ENCODE results near the gene SLC25A27.
"Not testable (repeated sequence)": the region's sequence is repeated elsewhere in the genome, so short reads cannot be mapped to it uniquely, and the experiment has no call there.

Gene SLC25A27, protein sequence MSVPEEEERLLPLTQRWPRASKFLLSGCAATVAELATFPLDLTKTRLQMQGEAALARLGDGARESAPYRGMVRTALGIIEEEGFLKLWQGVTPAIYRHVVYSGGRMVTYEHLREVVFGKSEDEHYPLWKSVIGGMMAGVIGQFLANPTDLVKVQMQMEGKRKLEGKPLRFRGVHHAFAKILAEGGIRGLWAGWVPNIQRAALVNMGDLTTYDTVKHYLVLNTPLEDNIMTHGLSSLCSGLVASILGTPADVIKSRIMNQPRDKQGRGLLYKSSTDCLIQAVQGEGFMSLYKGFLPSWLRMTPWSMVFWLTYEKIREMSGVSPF

DNA sequence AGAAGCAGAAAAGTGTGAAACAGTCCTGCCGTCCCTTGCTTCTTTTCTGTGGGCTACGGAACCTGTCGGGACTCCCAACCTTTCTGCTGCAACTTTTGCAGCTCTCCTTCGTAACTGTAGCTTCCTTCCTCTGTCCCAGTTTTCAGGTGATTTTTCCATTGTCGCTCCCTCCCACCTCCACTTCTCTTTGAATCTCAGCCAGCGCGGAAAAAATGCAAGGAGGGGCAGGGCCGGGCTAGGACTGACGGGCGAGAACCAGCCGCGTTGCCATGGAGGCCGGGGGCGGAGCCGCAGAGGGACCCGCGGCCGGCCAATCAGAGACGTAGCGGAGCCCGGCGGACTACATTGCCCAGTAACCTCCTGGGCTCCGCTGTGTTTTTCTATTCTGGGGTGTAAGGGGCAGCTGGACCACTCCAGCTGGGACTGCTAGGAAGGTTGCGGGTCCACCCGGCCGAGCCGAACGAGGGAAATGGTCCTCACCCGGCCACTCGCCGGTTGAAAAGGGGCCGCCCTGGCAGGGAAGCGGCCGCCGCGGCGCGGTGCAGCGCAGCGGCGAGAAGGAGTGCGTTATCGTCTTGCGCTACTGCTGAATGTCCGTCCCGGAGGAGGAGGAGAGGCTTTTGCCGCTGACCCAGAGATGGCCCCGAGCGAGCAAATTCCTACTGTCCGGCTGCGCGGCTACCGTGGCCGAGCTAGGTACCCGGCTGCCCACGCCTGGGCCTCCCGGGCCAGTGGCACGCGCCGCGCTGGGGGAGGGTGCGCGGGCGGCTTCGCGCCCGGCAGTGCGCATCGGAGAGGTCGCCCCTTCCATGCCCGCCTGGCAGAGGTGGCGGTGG lies at the start of gene SLC25A27, which contains the start of gene CYP39A1:
Gene SLC25A27, plus strand, starts transcription at position 373 of the 836 bp plus-strand sequence. Its CDS starts 218 bp downstream, at position 591.
Gene CYP39A1, minus strand, starts transcription at position 216 of the 836 bp plus-strand sequence. CDS start 236 bp downstream, outside the sequence.
- DNase-seq (ENCODE audit: low read depth): no peak

DNA sequence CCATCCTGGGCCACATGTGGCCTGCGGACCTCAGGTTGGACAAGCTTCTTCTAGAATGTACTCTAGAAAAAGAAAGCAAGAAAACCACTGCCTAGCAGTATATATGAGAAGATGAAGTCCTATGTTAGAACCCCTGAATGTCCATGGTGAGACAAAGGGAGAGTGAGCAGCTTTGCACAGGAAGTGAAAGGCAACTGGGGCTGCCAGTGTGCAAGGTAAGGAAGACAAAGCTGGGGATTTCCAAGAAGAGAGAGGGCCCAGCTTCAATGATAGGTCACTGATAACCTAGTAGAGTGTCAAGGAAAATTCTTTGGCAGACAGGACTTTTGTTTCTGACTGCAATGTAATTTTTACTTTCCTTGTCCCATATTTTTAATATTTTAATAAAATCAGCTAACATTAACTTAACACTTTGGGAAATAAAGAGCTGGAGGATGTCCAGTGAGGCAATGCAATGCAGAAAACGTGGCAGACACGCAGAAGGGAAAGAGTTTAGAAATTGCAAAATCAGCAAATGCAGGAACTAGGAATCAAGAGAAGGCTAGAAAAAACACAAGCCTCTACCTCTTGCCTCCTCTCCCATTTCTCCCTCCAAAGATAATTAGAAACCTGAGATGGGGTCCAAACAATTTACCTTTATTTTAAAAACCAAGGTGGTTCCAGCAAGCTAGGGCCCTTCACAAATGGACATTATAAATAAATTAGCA lies 47.5 kb upstream of the SLC25A27 start:
- DNase-seq (ENCODE audit: low read depth): no peak

DNA sequence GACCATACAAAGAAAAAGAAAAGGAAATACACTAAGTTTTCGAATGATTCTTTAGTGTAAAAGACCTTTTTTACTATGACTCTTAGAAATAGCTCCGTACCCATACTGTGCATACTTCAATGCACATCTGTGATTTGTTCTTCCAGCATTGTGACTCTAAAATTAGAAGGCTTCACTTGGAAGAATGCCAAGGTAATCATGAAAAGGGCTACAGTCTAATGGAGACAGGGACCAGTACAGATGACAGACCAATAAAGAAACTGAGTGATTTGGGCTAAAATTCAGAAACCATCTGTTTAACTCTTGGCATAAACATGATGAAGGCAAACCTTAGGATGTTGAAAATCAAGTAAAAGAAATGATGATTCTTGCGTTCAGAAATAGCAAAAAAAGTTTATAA lies 46.4 kb upstream of the SLC25A27 start:
- DNase-seq (ENCODE audit: low read depth): no peak

DNA sequence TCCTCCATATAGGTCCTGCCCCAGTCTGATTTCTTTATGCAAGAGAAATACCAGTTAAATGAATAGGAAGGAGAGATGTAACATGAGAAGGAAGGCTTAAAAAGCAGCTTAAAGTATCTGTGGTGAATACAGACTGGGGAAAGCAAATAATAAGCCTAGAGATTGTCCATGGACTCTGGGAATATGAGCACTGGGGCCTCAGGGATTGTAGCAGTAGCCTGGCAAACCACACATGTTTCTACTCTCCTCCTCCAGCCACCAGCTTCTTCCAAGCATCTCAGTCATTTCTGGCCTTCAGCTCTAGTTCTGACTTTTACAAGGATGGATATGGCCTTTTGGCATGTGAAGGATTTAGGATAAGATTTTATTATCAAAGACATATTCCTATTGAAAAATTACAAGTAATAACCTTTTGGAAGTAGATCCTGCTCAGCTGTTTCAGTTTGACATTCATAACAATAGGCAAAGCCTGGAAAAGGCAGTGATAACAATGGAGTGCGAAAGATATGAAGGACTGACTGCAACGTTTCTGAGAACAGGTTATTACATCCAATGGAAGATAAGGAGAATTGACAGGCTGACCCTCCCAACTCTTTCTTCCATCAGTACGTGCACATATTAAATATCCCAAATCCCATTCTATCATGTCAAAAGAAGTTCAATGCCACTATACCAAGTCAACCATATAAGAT lies 41.8 kb upstream of the SLC25A27 start:
- no peak for DNase-seq (ENCODE audit: low read depth)

DNA sequence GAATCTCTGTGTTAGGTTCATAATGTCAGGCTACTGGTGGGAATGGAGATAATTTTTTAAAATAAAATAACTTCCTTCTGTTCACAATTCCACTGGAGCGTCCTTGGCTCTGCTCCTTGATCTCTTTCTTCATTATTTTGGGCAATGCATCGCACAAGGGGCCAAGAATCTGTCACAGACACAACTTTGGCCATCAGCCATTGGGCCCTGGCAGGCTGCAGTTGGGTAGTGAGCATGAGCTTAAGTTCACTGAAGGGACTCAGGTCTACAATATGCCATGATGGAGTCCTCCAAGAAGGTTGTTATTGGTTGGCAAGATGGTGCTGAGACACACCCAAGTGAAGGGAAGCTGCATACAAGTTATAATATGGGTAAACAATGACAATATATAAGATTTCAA lies 40.1 kb upstream of the SLC25A27 start:
- no peak for DNase-seq (ENCODE audit: low read depth)

DNA sequence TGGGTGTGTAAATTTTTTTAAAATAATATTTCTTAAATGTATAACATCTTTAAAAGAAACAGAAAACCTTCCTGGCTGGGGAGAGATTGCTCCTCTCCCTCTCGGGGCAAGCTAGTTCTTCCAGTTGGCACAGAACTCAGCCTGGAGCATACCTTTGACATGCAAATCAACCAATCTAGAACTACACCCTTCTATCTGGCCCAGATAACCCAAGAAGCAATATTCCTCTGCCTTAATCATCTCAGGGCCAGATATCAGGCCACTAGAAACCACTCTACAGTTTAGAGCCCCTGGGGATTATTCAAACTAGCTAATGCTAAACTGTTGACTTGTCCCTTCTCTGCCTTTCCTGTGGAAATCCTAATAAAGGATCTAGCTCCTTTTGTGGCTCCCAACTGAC lies 34.0 kb upstream of the SLC25A27 start:
- no peak for DNase-seq (ENCODE audit: low read depth)

DNA sequence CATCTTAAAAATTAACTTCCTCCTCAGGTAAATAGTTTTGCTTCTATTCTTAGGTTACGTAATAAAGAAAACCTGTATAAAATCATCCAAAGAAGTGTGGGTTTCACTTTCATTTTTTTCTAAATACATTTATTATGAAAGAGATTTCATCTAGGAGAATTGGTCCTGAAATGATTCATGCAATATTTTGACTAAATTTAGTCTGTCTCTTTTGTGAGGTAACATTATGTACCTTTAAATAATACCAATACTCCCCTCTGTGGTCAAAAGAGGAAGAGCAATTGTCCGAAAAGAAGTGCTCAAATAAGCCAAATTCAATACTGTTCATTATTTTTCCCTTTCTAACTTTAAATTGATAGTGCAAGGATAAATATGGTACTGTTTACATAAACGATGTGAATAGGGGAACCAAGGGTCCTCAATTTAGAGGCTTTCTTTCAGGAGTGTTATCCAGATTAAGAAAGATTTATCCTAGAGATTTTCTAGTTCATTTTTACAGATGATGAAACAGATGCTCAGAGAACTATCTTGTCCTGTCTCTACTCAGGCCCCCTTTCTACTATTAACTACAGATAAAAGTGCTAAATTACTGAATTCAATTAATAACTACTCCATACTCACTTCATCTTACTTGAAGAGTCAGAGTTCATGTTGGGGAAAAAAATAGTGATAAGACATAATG lies 26.4 kb upstream of the SLC25A27 start:
- DNase-seq (ENCODE audit: low read depth): no peak

DNA sequence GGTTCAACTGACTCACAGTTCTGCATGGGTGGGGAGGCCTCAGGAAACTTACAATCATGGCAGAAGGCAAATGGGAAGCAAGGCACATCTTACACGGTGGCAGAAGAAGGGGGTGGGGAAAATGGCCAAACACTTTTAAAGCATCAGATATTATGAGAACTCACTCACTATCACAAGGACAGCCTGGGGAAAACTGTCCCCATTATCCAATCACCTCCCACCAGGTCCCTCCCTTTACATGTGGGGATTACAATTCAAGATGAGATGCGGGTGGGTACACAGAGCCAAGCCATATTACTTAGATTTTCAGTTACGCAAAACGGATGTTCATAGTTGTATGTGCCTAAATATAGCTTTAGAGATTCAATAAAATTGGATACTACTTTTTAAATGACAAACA lies 25.8 kb upstream of the SLC25A27 start:
- no peak for DNase-seq (ENCODE audit: low read depth)

DNA sequence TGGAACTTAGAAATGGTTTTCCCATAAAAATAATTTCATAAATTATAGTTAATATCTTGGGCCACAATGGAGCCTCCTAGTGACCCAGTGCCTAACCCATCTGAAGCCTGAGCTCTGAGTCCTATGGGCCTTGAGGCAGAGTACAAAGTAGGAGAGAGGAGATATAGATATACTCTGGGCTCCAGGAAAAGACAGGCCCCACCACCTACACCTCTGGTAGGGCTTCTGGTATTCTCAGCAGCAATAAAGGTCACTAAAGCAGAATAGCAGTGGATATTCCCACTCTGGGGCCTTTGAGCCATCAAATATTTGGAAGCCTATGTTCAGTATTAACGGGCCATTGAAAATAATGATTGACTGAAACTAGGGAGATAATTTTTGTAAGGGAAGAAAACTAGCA lies 24.3 kb upstream of the SLC25A27 start:
- no peak for DNase-seq (ENCODE audit: low read depth)

DNA sequence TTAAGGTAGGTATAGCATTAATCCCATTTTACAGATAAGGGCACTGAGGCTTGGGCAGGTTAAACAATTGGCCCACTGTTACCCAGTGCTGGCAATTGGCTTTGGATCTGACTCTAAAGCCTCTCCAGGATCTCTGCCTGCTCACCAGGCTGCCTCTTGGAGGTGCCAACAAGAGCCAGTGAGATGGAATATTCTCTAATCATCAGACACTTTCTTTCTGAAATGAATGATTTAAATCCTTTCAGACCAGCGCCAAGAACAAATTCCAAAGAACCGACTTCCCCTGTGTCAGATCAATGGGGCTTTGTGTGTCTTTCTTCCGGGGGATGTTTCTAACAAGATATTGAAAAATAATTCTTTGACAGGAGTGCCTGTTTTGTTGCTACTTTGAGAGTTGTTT lies 23.8 kb upstream of the SLC25A27 start:
- no peak for DNase-seq (ENCODE audit: low read depth)

DNA sequence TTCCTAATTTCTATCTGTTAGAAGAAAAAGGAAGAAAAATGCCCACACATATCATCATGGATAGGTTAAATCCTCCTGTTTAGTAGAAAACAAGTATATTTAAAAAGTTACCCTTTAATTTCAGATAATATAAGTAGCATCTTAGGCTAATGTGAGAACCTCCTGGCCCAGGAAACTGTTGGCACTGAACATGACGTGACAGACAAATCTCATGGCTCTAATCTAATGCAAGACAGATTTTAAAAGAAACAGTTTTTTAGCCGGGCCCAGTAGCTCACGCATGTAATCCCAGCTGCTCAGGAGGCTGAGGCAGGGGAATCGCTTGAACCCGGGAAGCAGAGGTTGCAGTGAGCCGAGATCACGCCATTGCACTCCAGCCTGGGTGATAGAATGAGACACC lies 23.1 kb upstream of the SLC25A27 start:
- DNase-seq (ENCODE audit: low read depth): no peak

DNA sequence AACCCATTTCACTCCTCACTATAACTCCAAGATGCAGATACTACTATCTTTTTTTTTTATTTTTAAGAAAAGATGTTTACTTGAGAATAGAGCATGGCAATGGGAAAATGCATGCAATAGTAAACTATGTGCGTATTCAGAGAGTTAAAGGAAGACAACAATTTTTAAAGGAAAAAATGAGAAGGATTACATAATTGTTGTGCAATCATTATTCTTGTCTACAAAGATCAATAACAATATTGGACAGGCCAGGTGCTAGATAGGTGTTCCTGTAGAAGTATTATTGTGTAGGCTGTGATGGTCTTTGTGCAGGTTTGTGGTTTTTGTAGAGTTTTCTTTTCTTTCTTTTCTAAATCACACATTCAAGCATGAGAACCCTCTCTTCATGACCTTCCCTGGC lies 20.7 kb upstream of the SLC25A27 start:
- no peak for DNase-seq (ENCODE audit: low read depth)

DNA sequence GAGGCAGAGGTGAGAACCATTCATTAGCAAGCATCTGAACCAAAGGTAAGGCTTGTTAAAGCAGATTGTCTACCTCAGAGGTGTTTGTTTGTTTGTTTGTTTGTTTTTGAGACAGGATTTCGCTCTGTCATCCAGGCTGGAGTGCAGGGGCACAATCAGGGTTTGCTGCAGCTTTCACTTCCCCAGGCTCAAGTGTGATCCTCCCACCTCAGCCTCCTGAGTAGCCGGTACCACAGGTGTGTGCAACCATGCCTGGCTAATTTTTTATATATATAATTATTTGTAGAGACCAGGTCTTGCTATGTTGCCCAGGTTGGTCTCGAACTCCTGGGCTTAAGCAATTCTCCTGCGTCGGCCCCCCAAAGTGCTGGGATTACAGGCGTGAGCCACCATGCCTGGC lies 17.3 kb upstream of the SLC25A27 start:
- no peak for DNase-seq (ENCODE audit: low read depth)

DNA sequence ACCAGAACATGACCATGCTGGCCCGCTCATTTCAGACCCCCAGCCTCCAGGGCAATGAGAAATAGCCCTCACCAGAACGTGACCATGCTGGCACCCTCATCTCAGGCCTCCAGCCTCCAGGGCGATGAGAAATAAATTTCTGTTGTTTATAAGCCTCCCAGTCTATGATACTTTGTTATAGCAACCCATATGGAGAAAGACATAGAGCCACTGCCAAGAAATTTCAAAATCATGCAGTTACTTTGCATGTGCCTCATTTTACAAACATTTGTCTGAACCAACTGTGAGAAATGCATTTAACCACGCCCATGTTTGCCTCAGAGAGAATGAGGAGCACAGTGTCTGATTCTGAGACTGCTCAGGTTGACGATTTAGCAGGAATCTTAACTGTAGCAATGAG lies 15.6 kb upstream of the SLC25A27 start:
- DNase-seq (ENCODE audit: low read depth): no peak

DNA sequence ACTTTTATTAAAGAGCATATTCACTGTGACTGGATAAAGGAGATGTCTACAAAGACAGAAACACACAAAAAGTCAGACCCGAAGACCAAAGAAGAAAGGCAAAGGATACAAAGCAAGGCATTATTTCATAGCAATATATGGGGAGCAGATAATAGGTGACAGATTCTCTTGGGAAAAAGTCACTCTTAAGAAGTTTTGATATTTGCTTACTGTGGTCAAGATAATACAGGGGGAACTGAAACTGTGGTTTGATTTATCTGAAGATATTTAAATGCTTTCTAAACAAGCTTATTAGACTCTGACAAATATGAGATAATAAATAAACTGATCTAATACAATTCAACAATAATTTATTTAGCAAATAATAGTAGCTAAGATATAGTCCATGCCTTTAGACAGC lies 14.8 kb upstream of the SLC25A27 start:
- DNase-seq (ENCODE audit: low read depth): no peak

DNA sequence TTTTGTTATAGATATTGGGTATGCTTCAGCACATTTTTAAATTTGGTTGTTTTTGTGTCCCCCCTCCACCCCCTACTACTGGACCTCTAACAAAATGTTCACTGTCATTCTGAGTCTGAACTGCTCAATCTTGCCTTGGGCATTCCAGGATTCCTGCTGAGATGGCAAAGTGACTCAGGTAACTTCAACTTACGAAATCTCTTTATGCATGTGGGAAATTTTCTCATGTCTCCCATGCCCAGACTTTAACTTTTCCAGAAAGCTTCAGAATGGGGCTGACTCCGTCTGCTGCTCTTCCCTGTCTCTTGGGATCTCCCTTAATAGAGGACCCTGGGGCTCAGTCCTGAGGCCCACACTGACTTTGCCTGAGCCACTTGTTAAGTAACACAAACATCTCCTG lies 14.1 kb upstream of the SLC25A27 start:
- DNase-seq (ENCODE audit: low read depth): no peak

DNA sequence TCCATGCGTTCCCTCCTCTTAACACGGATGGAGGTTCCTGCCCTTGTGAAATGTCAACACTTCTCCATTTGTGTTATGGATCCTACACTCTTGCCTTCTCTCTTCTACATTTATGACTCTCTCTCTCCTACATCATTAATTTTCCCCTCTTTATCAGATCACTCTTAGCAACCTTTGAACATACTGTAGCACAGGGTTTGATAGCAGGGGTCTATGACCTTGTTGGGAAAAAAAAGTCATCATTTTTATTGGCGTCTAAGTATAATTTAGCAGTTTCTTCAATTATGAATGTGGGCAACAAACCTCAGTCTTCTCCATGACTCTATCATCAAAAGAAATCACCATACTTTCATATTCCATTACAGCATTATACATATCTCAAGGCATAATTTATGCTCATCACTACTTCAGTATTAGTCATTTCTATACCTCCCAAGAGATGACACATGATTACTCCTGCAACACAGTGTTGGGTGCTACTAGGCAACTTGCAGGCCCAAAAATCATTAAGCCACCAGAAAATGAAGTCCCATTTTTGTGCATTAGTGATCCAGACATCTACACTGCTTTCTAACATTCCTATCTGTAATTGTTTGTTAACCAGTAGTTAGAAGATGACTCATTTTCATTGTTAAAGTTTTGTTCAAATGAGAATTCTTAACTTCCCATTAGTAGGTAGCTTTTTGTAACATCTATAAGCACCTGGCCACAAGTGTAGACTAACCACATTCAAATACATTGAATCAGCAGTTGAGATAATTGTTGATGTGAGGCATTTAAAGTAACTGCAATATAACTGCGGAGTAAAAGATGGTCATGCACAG lies 9.6 kb upstream of the SLC25A27 start:
- no peak for DNase-seq (ENCODE audit: low read depth)

DNA sequence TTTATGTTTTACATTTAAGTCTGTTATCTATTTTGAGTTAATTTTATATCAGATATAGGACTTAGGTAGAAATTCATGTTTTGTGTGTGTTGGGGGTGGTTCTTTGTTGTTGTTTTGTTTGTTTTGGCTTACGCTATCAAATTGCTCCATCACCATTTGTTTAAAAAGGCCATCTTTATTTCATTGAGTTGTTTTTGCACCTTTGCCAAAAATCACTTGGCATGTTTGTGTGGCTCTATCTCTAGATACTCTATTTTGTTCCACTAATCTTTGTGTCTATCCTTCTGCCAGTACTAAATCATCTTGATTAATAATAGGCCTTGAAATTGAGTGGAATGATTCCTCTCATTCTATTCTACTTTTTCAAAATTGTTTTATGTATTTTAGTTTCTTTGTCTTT lies 7.5 kb upstream of the SLC25A27 start:
- no peak for DNase-seq (ENCODE audit: low read depth)

DNA sequence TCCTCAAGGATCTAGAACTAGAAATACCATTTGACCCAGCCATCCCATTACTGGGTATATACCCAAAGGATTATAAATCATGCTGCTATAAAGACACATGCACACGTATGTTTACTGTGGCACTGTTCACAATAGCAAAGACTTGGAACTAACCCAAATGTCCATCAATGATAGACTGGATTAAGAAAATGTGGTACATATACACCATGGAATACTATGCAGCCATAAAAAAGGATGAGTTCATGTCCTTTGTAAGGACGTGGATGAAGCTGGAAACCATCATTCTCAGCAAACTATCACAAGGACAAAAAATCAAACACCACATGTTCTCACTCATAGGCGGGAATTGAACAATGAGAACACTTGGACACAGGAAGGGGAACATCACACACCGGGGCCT lies 4.7 kb upstream of the SLC25A27 start:
- DNase-seq (ENCODE audit: low read depth): not testable (repeated sequence)

DNA sequence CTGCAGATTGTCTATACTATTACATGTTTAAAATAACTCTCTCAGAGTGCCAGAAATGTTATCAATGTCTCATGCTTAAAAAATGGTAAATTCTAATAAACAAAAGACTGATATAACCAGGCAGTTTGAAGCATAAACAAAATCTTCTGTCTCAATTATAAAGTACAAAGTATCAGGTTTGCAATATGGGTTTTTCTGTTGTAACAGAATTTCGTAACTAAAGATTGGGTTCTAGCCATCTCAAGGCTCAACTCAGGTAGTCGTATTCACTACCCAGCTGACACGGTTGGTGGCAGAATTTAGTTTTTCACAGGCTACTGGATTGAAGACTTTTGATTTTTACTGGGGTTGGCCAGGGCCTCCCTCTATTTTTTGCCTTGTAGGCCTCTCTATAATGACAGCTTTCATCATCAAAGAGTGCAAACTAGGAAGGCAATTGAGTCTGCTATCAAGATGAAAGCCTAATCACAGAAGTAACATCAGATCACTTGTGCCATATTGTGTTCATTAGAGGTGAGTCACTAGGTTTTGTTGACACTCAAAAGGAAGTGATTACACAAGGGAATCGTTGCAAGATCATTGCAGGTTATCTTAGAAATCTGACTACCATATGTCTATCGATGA lies 3.8 kb upstream of the SLC25A27 start:
- no peak for DNase-seq (ENCODE audit: low read depth)
